IMR-90 (cell line): Measurements from ENCODE around the gene CYP4F3. TPM values are rescaled to one million over a fixed set of nuclear protein-coding genes. Genes with fewer than 3 reads are reported as not detected.

Experiments
- ATAC-seq: fragments of 200-7000 bp; cut with Tn5 transposase; 2 replicates; pipeline ENCODE4 v1.9.1; 2020; ENCODE audit warnings: low read depth, mild to moderate bottlenecking, moderate library complexity
- BruUV-seq: library from RNA; stranded (reverse); fragments of 400-500 nt; replicated peaks from 2 replicates; lab custom pipeline; 2021; lab: Mats Ljungman, UMichigan
- CTCF ChIA-PET: fragments of 300-600 bp; formaldehyde crosslinking; extraction: SDS; loops from one replicate; lab custom pipeline; 2021; ENCODE audit warnings: antibody characterized with exemption; lab: Yijun Ruan, JAX
- POLR2A ChIA-PET: fragments of 300-600 bp; sonication (Branson Sonifier 250); formaldehyde crosslinking; loops from one replicate; lab custom pipeline; 2022; ENCODE audit warnings: antibody characterized with exemption; ENCODE audit not compliant: unreplicated experiment; lab: Charles Lee
- DNase-seq: peaks from one replicate; pipeline ENCODE4 v3.0.0; 2013
- H2AFZ ChIP-seq: replicated peaks from 2 replicates; pipeline ENCODE3; 2013; ENCODE audit warnings: low read length, mild to moderate bottlenecking; ENCODE audit not compliant: poor library complexity
- H2AK5ac ChIP-seq: 2 replicates; pipeline ENCODE4 v1.6.1; 2013; ENCODE audit warnings: low read depth, low read length, inconsistent platforms
- H2AK9ac ChIP-seq: replicated peaks from 2 replicates; pipeline ENCODE3; 2013; ENCODE audit warnings: mild to moderate bottlenecking, low read depth, low read length, moderate library complexity; ENCODE audit not compliant: poor library complexity
- H2BK120ac ChIP-seq: 2 replicates; pipeline ENCODE4 v1.6.1; 2013; ENCODE audit warnings: low read depth, low read length, inconsistent platforms
- H2BK15ac ChIP-seq: 3 replicates; pipeline ENCODE4 v1.6.1; 2013; ENCODE audit warnings: low read depth, low read length, inconsistent platforms
- H2BK20ac ChIP-seq: 2 replicates; pipeline ENCODE4 v1.6.1; 2013; ENCODE audit warnings: low read depth, mild to moderate bottlenecking, inconsistent platforms, low read length, moderate library complexity
- H2BK5ac ChIP-seq: 2 replicates; pipeline ENCODE4 v1.6.1; 2013; ENCODE audit warnings: mild to moderate bottlenecking, low read depth, low read length, inconsistent platforms; ENCODE audit not compliant: poor library complexity, severe bottlenecking
- H3K14ac ChIP-seq: replicated peaks from 2 replicates; pipeline ENCODE4 v1.6.1; 2013; ENCODE audit warnings: low read depth, low read length, inconsistent platforms
- H3K18ac ChIP-seq: 2 replicates; pipeline ENCODE4 v1.6.1; 2013; ENCODE audit warnings: low read depth, low read length, control low read depth
- H3K23ac ChIP-seq: 2 replicates; pipeline ENCODE4 v1.6.1; 2013; ENCODE audit warnings: low read depth, low read length, inconsistent platforms
- H3K27ac ChIP-seq: 2 replicates; pipeline ENCODE4 v1.5.1; 2013; ENCODE audit warnings: mild to moderate bottlenecking, control low read depth, low read length; ENCODE audit not compliant: insufficient read depth
- H3K27me3 ChIP-seq: 2 replicates; pipeline ENCODE4 v1.6.1; 2013; ENCODE audit warnings: low read length; ENCODE audit not compliant: control insufficient read depth, insufficient read depth
- H3K36me3 ChIP-seq: 2 replicates; pipeline ENCODE4 v1.6.1; 2013; ENCODE audit warnings: low read length, mixed read lengths; ENCODE audit not compliant: control insufficient read depth, insufficient read depth
- H3K4ac ChIP-seq: 2 replicates; pipeline ENCODE4 v1.6.1; 2013; ENCODE audit warnings: low read depth, low read length, inconsistent platforms
- H3K4me1 ChIP-seq: 2 replicates; pipeline ENCODE4 v1.6.1; 2013; ENCODE audit warnings: low read length, mixed read lengths; ENCODE audit not compliant: control insufficient read depth, insufficient read depth
- H3K4me2 ChIP-seq: 2 replicates; pipeline ENCODE4 v1.6.1; 2013; ENCODE audit warnings: low read depth, mild to moderate bottlenecking, control low read depth, low read length, moderate library complexity
- H3K4me3 ChIP-seq: 2 replicates; pipeline ENCODE4 v1.5.1; 2013; ENCODE audit warnings: low read depth, mild to moderate bottlenecking, control low read depth, low read length, moderate library complexity; ENCODE audit not compliant: insufficient read depth
- H3K56ac ChIP-seq: 2 replicates; pipeline ENCODE4 v1.6.1; 2013; ENCODE audit warnings: low read length, inconsistent platforms; ENCODE audit not compliant: insufficient read depth; ENCODE audit errors: extremely low read depth
- H3K79me1 ChIP-seq, 2 experiments: 2 replicates each; pipeline ENCODE4 v1.6.1; 2013; ENCODE audit warnings: low read length in 2 of 2, inconsistent platforms in 1 of 2, low read depth in 1 of 2
- H3K9ac ChIP-seq: 2 replicates; pipeline ENCODE4 v1.6.1; 2013; ENCODE audit warnings: low read depth, low read length, control low read depth
- H3K9me1 ChIP-seq: 2 replicates; pipeline ENCODE4 v1.6.1; 2013; ENCODE audit warnings: low read length, inconsistent platforms; ENCODE audit not compliant: insufficient read depth
- H3K9me3 ChIP-seq: 2 replicates; pipeline ENCODE4 v1.6.1; 2013; ENCODE audit warnings: low read length; ENCODE audit not compliant: control insufficient read depth, insufficient read depth
- H4K20me1 ChIP-seq: 2 replicates; pipeline ENCODE4 v1.6.1; 2013; ENCODE audit warnings: low read length, inconsistent platforms; ENCODE audit not compliant: insufficient read depth
- H4K5ac ChIP-seq: 2 replicates; pipeline ENCODE4 v1.6.1; 2013; ENCODE audit warnings: mild to moderate bottlenecking, low read depth, low read length, control low read depth
- H4K8ac ChIP-seq, 2 experiments: 2 replicates each; pipeline ENCODE4 v1.6.1; 2013; ENCODE audit warnings: low read depth in 2 of 2, low read length in 2 of 2, control low read depth in 1 of 2, inconsistent platforms in 1 of 2
- H4K91ac ChIP-seq: 2 replicates; pipeline ENCODE4 v1.6.1; 2013; ENCODE audit warnings: low read depth, low read length, inconsistent platforms; ENCODE audit not compliant: insufficient read depth
- BHLHE40 ChIP-seq: fragments of 150-350 bp; IDR thresholded peaks from 2 replicates; pipeline ENCODE4 v1.6.1; 2016; ENCODE audit warnings: mild to moderate bottlenecking, low read depth, low read length
- CEBPB ChIP-seq: IDR thresholded peaks from 2 replicates; pipeline ENCODE4 v1.6.1; 2012; ENCODE audit warnings: low read depth, low read length, improper control_type of control experiment
- CHD1 ChIP-seq: IDR thresholded peaks from 2 replicates; pipeline ENCODE4 v1.6.1; 2012; ENCODE audit warnings: low read depth, low read length, improper control_type of control experiment
- CTCF ChIP-seq: conservative IDR thresholded peaks from 2 replicates; pipeline ENCODE4 v1.5.1; 2012; ENCODE audit warnings: mild to moderate bottlenecking, low read depth, low read length, improper control_type of control experiment
- ELK1 ChIP-seq: fragments of 150-350 bp; IDR thresholded peaks from 2 replicates; pipeline ENCODE4 v1.6.1; 2016; ENCODE audit warnings: low read depth, mild to moderate bottlenecking, low read length, moderate library complexity, borderline replicate concordance
- FOS ChIP-seq: fragments of 150-350 bp; IDR thresholded peaks from 2 replicates; pipeline ENCODE4 v1.6.1; 2016; ENCODE audit warnings: low read depth, low read length
- MAFK ChIP-seq: IDR thresholded peaks from 2 replicates; pipeline ENCODE4 v1.6.1; 2012; ENCODE audit warnings: low read depth, low read length, improper control_type of control experiment
- MAZ ChIP-seq: IDR thresholded peaks from 2 replicates; pipeline ENCODE4 v1.6.1; 2012; ENCODE audit warnings: low read depth, mild to moderate bottlenecking, low read length, improper control_type of control experiment, moderate library complexity, borderline replicate concordance
- MXI1 ChIP-seq: IDR thresholded peaks from 2 replicates; pipeline ENCODE4 v1.6.1; 2012; ENCODE audit warnings: low read depth, mild to moderate bottlenecking, low read length, moderate library complexity, borderline replicate concordance
- NFE2L2 ChIP-seq: fragments of 150-350 bp; IDR thresholded peaks from 2 replicates; pipeline ENCODE4 v1.6.1; 2016; ENCODE audit warnings: low read depth, mild to moderate bottlenecking, low read length
- POLR2A ChIP-seq: IDR thresholded peaks from 2 replicates; pipeline ENCODE4 v1.6.1; 2012; ENCODE audit warnings: mild to moderate bottlenecking, low read depth, low read length
- RAD21 ChIP-seq: IDR thresholded peaks from 2 replicates; pipeline ENCODE4 v1.6.1; 2012; ENCODE audit warnings: low read length, improper control_type of control experiment
- RCOR1 ChIP-seq: IDR thresholded peaks from 2 replicates; pipeline ENCODE4 v1.6.1; 2012; ENCODE audit warnings: mild to moderate bottlenecking, low read length, improper control_type of control experiment; ENCODE audit not compliant: insufficient replicate concordance
- RFX5 ChIP-seq: IDR thresholded peaks from 2 replicates; pipeline ENCODE4 v1.8.0; 2012; ENCODE audit warnings: low read depth, mild to moderate bottlenecking, low read length, moderate library complexity
- SMC3 ChIP-seq: fragments of 150-350 bp; IDR thresholded peaks from 2 replicates; pipeline ENCODE4 v1.6.1; 2016; ENCODE audit warnings: low read depth, mild to moderate bottlenecking, antibody characterized with exemption, low read length, moderate library complexity
- USF2 ChIP-seq: fragments of 150-350 bp; IDR thresholded peaks from 2 replicates; pipeline ENCODE4 v1.6.1; 2017; ENCODE audit warnings: mild to moderate bottlenecking, antibody characterized with exemption, low read length, low read depth
- WGBS, 2 experiments: methylation state at CpG; one replicate each; pipeline versions ENCODE4 v1.1.5 to v1.1.7; 2013; ENCODE audit warnings: missing lambda C conversion rate in 2 of 2; ENCODE audit not compliant: insufficient read length in 1 of 2; ENCODE audit errors: extremely low coverage in 2 of 2; 5-methylcytosine and 5-hydroxymethylcytosine counted together
- dilution Hi-C: fragments of 300-500 bp; cut with HindIII; formaldehyde crosslinking; loops from one replicate; pipeline ENCODE4 v1.14.3; 2018; ENCODE audit warnings: low sequenced_read_pairs; ENCODE audit not compliant: unreplicated experiment
- in situ Hi-C: fragments of 300-500 bp; cut with MboI; formaldehyde crosslinking; loops from 3 replicates; pipeline ENCODE4 v1.14.3; 2019; ENCODE audit warnings: low sequenced_read_pairs, inconsistent platforms, mixed read lengths
- intact Hi-C: fragments of 100-400 bp; cut with micrococcal nuclease; formaldehyde crosslinking; loops from 2 replicates; pipeline ENCODE4 v1.10.0; 2022
- polyA plus RNA-seq, 3 experiments: library from polyadenylated mRNA; depleted of rRNA; stranded (reverse); fragments of >200 nt; gene quantifications; 2 replicates each; pipeline ENCODE4 v1.2.3, GENCODE V29; 2012; ENCODE audit warnings: low replicate concordance in 1 of 3
- total RNA-seq: library from RNA; depleted of rRNA; stranded (reverse); fragments of >200 nt; gene quantifications from 2 replicates; pipeline ENCODE4 v1.2.3, GENCODE V29; 2012

Gene CYP4F3
- total and polyA plus RNA-seq, 2 of the 4 experiments (the other 2 are of a cell fraction), result not detected

GRCh38 chr19:15641901-15642491, 1.3 kb downstream of the CYP4F3 start:
- intact Hi-C loops (no loop called here), dilution Hi-C loops (no loop called here), in situ Hi-C loops (loop anchor here (25.0 kb wide), 2 partner anchors 545 to 770 kb away; partner anchors contain the start of genes AP1M1 and FAM32A)
- Histone ChIP-seq H3K4me3 (no peak overlapping the region), H4K8ac (no peak overlapping the region), H3K18ac (no peak overlapping the region), H4K20me1 (no peaks in the 10 kb centered on the region), H3K36me3 (no peaks in the 10 kb centered on the region), H3K27me3 (no peaks in the 10 kb centered on the region), H3K79me1 (no peaks in the 10 kb centered on the region), H3K4me2 (no peak overlapping the region), H2AFZ (no peak overlapping the region), H2AK9ac (no peak overlapping the region), H4K91ac (no peak overlapping the region), H3K14ac (no peak overlapping the region), H3K4me1 (no peaks in the 10 kb centered on the region), H3K9ac (no peak overlapping the region), H2BK20ac (no peak overlapping the region), H3K9me1 (no peaks in the 10 kb centered on the region), H3K56ac (no peak overlapping the region), H3K27ac (no peak overlapping the region), H3K23ac (no peak overlapping the region), H2BK15ac (no peak overlapping the region), H2BK5ac (no peak overlapping the region), H2BK120ac (no peak overlapping the region), H2AK5ac (no peak overlapping the region), H3K4ac (no peak overlapping the region), H4K5ac (no peak overlapping the region), H3K9me3 (peaks cover 36% of the 10 kb centered on the region)
- POLR2A ChIA-PET, result no interaction called here
- TF ChIP-seq CEBPB, result no peak
- TF ChIP-seq ELK1, result no peak
- no peak for TF ChIP-seq RCOR1
- no peak for TF ChIP-seq MAFK
- no peak for TF ChIP-seq FOS
- TF ChIP-seq BHLHE40, result no peak
- TF ChIP-seq RFX5, result no peak
- TF ChIP-seq USF2, result no peak
- no peak for TF ChIP-seq POLR2A
- TF ChIP-seq RAD21, result no peak
- no peak for TF ChIP-seq MXI1
- no peak for TF ChIP-seq MAZ
- no peak for TF ChIP-seq NFE2L2
- TF ChIP-seq CHD1, result no peak
- TF ChIP-seq SMC3, result no peak
- TF ChIP-seq CTCF, result no peak
- DNase-seq, result no peak
- CTCF ChIA-PET, result no interaction called here
- BruUV-seq, result no TSS peak
- no CpG with 5 or more reads among the region's 5 CpGs for WGBS, 2 experiments
- no peak for ATAC-seq
